SU-DHL-6 (cell line): ENCODE measurements around the gene BLCAP.

Experiments used
- EZH2phosphoT487 ChIP-seq: fragments of 200-600 bp; sonication (generic), shearing (Covaris generic); conservative IDR thresholded peaks from 2 replicates; pipeline ENCODE4 v1.6.1; 2018; ENCODE audit warnings: mild to moderate bottlenecking, antibody characterized with exemption, low read length, moderate library complexity, mixed read lengths
- TF ChIP-seq, protein P1 (sequence below): fragments of 200-600 bp; sonication (generic); IDR thresholded peaks from one replicate; pipeline ENCODE4 v1.5.1; 2017; ENCODE audit warnings: antibody characterized with exemption, mild to moderate bottlenecking, low read length, moderate library complexity; ENCODE audit not compliant: insufficient read depth, poor library complexity, severe bottlenecking

DNA sequence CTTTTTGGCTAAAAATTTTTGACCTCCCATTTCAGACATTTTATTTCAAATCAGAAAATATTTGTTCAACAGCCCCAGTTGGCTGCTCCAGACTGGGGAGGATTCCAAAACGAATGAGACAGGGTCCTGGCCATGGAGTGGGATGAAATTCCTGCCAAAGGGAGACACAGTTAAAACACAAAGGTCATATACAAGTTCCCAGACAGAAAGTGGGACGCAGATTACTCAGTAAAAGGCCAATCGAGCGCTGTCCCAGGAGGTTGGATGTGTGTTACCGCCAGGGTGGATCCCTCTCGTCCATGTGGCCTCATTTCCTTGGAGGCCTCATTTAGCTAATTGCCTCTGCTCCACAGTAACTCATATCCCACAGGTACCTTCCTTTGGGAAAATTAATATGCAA, 48.4 kb downstream of the BLCAP start:
- TF ChIP-seq, protein P1, sequence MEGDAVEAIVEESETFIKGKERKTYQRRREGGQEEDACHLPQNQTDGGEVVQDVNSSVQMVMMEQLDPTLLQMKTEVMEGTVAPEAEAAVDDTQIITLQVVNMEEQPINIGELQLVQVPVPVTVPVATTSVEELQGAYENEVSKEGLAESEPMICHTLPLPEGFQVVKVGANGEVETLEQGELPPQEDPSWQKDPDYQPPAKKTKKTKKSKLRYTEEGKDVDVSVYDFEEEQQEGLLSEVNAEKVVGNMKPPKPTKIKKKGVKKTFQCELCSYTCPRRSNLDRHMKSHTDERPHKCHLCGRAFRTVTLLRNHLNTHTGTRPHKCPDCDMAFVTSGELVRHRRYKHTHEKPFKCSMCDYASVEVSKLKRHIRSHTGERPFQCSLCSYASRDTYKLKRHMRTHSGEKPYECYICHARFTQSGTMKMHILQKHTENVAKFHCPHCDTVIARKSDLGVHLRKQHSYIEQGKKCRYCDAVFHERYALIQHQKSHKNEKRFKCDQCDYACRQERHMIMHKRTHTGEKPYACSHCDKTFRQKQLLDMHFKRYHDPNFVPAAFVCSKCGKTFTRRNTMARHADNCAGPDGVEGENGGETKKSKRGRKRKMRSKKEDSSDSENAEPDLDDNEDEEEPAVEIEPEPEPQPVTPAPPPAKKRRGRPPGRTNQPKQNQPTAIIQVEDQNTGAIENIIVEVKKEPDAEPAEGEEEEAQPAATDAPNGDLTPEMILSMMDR, result no peak
- TF ChIP-seq EZH2phosphoT487, result no peak
